GM19043 (cell line): Measurements from ENCODE around the gene TRABD2A.

ENCODE experiments used
- ATAC-seq: cut with Tn5 transposase; IDR thresholded peaks from one replicate; pipeline ENCODE4 v1.9.1; 2021; ENCODE audit warnings: low read depth; ENCODE audit not compliant: unreplicated experiment

Gene TRABD2A

DNA sequence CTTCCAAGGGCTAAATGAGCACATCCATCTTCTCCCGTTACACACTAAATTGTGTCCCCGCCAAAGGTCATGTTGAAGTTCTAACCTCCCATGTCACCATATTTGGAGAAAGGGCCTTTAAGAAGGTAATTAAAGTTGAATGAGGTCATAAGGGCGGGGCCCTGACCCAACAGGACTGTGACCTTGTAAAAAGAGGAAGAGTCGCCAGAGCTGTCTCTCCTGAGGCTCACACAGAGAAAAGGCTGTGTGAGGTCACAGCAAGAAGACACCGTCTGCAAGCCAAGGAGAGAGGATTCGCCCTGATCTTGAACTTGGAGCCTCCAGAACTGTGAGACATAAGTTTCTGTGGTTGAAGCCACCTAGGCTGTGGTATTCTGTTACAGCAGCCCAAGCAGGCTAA is 24.1 kb downstream of the TRABD2A start:
- ATAC-seq, result no peak

DNA sequence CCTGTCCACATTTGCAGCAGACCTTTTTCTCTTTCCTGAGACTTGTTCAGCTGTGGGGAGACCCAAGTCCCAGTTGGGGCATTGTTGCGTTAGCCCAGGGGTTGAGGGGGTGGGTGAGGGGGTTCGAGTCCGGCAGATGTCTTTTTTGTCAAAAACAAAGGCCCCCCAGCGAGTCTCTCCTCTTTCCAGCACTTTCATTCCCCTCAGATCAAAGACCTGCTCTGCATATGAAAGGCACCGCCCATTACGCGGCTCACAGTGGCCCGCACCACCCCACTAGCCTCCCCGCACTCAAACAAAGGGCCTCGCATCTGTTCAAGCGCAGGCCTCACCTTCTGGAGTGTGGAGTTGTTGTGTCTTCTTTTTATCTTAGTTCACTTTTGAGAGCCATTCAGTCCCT is 25.2 kb downstream of the TRABD2A start:
- ATAC-seq, result no peak

DNA sequence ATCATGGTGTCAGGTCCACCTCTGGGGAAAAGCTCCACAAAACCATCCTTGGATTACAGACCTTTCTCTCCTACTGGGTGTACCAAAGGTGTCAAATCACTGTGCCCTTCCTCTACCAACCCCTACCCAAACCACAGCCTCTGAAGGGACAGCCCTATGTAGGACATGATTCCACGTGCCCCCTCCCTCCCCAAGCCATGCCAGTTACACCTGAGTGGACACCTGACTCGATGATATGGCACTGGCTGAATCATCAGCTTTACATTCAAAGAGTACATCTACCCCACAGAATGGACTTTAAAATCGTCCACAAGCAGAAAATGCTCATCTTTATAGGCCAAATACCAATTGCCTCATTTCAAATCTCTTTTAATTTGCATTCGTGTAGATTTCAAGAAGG is 26.0 kb downstream of the TRABD2A start:
- no peak for ATAC-seq

DNA sequence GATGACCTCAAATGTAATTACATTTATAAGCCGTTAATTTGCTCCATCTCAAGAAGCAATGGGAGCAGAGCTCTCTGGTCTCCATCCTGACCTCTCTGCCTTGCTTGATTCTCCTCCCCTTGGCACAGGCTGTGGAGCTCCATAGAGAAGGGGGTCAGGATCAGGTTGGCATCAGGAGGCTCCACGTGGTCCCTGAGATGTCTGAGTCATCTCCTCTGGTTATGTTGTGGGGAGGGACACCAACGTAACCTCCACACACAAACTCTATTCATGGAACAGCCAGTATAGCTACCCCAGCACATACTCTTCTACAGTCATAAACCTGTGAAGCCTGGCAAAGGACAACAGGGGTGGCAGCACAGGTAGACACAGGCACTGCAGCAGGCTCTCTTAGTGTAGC is 29.0 kb downstream of the TRABD2A start:
- no peak for ATAC-seq

DNA sequence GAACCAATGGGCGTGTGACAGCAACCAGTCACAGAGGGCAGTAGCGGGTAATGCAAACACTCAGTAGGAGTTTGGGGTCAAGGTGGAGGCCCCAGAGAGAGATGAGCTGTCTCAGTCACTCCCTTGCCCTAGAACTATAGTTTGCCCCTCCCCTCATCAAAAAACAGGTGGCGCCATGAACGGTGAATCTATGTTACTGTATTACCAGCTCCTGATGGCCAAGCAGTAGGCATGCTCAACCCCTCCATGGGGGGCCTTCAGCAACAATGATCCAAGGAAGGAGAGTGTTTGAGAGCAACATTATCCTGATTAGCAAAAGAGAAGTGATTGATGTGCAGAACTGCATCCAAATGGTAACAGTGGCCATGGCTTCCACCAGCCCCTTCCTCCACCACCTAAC is 30.4 kb downstream of the TRABD2A start:
- ATAC-seq, result no peak

DNA sequence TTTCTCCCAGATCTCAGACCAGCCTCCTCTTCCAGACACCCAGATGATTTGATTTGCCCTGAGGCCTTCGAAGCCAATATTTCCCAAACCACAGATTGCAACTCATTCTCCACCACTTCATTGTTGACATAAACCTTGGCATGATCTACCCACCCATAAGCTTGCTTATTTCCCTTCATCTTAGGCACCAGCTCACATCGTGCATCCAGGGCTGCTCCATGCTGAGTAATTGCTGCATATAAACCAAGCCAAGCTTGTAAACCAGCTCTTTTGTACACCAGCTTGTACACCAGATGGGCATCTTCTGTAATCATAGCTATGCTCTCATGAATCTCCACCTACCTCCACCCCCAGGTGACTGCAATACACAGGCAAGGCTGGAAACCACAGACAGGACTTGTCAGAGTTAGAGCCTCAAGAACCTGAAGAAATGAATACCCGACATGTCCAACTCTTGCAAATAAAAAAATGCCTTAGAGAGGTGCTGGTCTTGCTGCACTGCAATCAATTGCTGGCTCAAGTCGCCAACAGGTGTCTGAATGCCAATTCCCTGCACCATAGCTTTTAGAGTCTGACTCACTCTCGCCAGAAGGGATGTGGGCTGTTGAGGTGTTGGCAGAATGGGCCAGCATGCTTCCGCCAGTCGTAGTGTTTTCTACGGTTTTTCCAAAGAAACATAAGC is 31.5 kb downstream of the TRABD2A start:
- ATAC-seq, result no peak

DNA sequence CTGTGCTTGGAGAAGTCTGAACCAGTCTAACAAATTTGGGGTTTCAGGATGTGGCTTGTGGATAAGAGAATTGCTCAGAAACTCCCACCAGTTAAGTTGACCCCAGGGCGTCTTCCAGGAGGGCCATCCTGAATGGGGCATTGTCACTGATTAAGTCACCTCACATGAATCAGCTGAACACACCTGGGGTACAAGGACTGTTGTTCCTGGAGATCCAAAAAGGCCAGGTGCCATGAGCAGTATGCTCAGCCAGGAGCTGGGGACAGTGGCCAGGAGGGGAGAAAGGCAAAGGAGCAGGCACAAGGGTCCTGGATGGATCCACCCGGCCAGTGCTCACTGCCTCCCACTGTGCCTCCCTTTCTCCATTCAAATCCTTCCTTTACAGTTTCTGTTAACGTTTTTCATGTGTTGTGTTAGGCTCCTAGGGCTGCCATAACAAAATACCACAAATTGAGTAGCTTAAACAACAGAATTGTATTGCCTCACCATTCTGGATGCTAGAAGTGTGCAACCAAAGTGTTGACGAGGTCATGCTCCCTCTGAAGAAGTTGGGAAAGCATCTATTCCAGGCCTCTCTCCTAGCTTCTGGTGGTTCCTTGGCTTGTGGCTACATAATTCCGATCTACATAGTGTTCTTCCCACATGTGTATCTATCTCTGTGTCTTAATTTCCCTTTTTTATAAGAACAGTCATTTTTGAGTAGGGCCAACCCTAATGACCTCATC is 33.4 kb downstream of the TRABD2A start:
- no peak for ATAC-seq

DNA sequence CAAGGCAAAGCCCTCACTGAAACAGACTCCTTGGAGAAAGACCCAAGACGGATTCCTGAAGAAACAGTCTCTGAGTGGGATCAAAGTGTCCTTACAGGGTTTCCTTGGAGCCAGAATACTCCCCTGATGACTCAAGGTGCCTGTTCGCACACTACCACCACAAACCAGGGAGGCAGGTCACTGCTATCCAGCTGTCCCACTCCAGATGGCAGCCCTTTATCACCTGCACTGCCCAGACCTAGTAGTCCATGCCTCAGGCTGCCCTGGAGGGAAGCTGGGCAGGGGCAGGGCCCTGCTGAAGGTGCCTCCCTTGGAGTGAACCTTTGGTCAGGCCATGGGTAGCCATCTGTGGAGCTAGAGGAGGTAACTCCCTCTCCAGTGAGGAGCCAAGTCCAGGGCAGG is 34.1 kb downstream of the TRABD2A start:
- ATAC-seq, result no peak

DNA sequence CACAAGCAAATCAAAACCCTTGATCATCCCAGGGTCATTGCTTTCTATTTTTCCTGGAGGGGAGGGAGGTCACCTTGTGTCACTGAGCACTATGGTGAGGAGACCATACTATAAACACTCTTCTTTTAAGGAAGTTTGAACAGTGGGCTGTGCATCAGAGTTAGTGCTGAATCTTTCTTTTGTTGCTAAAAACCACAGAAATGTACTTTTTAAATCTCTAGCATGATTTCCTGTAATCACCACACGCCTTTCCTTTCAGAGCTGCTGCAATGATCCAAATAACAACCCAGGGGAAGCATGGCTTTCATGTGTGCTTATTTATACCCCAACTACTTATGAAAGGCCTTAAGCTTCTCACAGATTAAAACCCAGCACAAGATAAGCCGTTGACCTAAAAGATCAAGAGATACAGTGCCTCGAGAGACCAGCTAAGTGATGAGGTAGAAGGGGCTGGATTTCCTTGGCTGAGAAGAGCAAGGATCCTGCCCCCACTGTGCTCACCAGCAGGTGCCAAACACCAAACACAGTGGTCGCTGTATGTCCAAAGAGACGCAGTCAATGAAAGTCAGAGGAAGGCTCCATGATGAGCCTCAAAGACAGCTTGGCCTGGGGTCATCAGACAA is 34.7 kb downstream of the TRABD2A start:
- ATAC-seq, result no peak

DNA sequence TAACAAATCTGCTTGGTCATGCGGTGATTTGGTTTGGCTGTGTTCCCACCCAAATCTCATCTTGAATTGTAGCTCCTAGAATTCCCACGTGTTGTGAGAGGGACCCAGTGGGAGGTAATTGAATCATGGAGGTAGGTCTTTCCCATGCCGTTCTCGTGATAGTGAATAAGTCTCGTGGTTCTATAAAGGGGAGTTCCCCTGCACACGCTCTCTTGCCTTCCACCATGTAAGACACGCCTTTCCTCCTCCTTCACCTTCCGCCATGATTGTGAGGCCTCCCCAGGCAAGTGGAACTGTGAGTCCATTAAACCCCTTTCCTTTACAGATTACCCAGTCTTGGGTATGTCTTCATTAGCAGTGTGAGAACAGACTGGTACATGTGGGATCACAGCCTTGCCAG is 36.7 kb downstream of the TRABD2A start:
- ATAC-seq, result no peak

DNA sequence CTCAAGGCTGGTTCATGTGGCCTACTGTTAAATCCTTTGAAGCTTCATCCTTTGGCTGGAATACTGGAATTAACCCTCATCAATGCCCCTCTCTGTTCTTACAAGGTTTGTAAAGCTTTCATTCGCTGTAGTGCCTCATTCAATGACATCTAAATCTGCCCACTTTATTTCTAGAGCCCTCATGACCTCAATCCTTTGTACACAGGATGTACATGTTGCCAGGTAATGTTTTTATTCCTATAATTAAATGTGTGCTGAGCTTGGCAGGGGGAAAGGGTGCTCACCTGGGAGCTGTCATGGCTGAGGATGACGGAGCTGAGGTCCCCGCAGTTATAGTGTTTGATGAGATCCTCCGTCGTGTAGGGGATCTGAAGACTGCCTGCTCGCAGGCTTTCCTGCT is 39.3 kb downstream of the TRABD2A start:
- ATAC-seq, result no peak

DNA sequence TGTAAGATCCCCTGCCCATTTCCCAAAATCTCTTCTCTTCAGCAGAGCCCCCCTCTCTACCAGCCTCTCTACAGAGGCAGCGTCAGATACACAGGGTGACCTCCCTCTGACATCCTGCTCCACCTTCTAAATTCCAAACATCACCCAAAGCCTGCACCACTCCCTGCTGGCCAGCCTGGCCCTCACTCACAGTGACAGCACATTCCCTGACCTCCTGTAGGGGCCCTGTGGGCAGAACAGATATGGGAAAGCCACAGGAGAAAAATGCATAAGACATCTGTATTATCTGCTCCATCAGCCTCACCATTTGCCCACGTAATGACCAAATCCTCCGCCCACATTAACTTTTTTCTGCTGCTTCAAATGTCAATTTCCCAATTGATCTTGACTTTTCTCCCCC is 40.6 kb downstream of the TRABD2A start:
- no peak for ATAC-seq

DNA sequence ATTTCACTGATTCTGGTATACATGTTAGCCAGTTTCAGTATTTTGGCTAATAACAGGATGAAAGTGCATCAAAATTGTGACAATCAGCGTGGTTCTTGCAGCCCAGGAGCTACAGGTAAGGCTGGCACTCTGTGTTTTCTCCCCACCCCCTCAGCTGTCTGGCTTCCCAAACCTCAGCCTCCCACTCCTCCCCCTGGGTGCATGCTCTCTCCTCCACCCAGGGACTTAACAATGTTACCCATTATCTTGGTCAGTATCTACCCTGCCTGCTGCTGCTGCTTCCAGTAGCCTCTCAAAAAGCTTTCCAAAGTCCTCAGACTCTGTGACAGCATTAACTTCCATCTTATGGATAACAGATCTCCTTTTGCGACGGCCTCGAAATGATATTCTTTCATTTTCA is 41.0 kb downstream of the TRABD2A start:
- ATAC-seq, result no peak

DNA sequence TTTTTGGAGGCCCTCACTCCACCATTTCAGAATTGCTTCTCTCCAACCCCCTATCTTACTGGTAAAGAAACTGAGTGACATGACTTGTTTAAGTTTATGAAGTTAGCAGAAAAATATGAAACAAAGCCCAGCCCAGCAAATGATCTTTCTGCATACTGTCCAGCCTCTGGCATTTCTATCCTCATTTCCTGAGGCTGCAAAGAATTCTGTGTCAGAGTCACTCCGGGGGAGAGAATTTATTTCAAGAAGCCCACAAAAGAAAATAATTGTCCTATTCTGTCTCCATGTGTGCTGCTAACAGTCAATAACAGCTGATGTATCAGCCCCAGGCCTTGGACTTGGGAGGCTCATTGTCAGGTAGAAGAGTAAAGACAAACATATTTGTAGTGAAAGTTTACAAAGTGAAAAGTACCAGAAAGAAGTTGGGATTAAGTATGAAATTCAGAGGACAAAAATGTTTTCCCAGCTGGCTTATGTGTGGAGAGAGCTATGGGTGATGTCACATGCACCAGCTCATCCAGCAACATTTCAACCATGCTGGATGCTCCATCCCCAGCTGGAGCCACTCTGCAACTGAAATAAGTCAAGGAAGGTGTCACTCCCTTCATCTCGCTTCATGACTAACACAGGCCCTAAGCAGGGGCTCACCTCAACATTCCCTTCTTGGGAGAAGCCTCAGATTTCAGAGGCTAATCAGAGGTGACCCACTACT is 42.3 kb downstream of the TRABD2A start:
- ATAC-seq, result no peak

DNA sequence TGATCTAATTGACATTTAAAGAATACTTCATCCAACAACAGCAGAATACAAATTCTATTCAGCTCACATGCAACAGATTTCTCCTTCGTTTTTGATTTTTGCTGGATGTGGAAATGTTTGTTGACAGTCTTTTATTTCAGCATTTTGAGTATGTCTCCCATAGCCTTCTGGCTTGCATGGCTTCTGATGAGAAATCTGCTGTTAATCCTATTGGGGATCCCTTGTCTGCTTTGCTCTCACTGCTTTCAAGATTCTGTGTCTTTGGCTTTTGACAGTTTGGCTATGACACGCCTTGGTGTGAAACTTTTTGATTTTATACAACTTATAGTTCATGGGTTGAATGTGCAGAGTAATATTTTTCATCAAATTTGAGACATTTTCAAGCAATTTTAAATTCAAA is 44.7 kb downstream of the TRABD2A start:
- ATAC-seq, result no peak

DNA sequence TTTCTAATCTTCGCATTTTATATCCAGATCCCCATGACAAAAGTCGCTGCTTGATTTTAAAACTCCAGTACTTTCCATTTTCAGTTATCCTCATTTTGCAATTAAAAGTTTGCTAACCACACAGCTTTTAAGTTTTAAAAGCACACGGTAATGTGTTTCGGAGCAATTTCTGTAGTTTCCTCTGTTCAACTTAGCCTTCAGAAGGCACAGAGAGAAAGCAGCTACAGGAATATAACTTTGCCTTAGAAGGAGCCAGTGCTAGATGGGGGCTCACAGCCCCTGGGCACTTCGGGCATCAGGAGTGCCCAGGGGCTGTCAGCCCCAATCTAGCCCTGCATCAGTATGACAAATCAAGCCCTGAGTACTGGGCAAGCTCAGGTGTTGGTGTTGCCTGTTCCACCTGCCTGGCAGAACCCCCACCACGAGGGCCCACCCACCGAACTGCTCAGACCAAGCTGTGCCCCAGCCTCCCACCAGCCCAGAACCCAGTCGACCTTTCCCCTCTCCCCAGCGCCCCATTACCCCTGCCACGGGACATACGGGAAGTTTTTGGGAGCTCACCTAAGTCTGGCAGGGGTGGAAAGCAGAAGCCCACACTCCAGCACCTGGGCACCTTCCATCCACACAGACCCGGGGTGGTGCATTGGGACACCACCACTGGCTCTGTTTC is 47.3 kb downstream of the TRABD2A start:
- ATAC-seq, result no peak

DNA sequence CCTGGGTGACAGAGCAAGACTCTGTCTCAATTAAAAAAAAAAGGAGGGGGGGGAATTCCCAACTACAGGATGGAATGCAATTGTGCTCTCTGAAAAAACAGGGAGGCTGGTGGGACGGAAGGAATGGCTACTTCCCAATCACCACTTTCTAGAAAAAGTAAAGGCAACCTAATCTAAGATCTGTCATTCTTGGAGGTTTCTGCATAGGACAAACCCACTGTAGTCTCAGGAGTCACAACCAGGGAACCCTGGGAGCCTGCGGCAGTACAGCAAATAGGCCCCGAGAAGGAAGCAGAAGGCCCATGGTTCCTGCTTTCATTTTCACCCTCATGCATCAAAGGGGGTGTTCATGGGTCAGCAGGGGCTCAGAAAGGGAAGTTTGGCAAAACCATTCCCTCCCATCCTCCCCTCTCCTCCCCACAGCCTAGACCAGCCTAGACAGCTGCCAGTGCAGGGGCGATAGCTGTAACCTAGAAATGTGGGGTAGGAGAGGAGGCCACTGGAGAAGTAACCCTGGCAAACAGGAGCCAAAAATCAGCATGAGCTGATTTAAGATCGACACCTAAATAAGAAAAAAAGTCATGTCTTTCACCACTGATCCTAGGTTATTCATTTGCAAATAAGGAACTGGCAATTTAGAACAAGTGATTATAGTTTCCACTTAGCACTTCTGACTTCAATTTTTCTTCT is 48.0 kb downstream of the TRABD2A start:
- peak; percentile 83 for ATAC-seq

DNA sequence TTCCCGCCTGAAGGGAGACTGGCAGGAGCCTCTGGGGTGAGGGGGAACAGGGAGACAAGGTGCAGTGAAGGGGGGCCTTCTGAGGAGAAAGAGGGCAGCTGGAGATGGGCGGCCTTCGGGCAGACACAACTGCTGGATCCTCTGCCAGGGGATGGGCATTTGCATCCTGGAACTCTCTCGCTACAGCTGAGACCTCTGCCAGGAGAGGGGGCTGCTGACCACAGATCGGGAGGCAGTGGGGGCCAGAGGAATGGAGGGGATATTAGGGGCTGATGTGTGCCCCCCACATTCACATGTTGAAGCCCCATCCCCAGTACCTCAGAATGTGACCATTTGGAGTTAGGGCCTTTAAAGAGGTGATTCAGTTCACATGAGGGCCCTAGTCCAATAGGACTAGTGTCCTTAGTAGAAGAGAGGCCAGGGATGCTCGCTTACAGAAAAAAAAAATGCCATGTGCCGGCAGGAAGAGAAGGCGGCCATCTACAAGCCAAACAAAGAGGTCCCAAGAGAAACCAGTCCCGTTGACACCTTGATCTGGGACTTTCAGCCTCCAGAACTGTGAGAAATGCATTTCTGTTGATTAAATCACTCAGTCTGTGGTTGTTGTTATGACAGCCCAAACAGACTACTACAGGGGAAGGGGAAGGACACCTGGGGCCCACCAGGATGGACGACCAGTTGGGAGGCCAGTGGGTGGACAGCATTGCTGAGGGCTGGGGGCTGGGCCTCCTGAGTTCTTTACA is 50.0 kb downstream of the TRABD2A start:
- no peak for ATAC-seq

DNA sequence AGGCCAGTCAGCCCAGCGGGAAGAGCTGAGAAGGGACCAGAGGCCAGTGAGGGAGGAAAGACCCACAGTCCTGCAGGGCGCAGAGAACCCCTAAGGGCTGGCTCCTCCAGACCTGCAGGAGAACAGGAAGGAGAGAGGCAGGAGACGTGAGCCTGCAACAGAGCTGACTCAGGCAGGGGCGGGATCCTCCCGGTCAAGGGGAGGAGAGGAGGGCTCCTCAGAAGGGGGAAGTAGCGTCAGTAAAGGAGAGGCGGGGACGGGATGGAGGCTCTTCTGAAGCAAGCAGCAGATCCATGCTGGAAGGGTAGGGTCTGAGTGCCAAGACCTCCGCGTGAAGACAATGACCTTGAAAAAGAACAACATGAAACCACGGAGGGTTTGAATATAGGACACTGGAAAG is 50.8 kb downstream of the TRABD2A start:
- no peak for ATAC-seq

DNA sequence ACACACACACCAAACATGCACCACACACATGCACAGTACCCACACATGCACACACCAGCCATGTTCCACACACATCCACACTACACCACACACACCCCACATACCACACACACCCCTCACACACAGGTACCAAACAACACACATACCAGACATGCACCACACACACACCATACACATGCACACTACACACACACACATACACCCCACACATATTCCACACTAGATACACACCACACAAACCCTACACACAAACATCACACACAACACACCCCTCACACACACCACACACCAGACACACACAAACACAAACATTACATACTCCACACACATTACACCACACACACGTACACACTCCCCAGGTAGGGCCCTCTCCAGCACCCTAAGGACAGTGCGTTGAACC is 51.2 kb downstream of the TRABD2A start:
- ATAC-seq, result no peak
